IMR-90 (cell line): ENCODE data around the gene HSPB6. TPM values are rescaled to one million over a fixed set of nuclear protein-coding genes. Genes with fewer than 3 reads are reported as not detected.

Experiments
- ATAC-seq: fragments of 200-7000 bp; cut with Tn5 transposase; 2 replicates; pipeline ENCODE4 v1.9.1; 2020; ENCODE audit warnings: low read depth, mild to moderate bottlenecking, moderate library complexity
- BruUV-seq: library from RNA; stranded (reverse); fragments of 400-500 nt; replicated peaks from 2 replicates; lab custom pipeline; 2021; lab: Mats Ljungman, UMichigan
- CTCF ChIA-PET: fragments of 300-600 bp; formaldehyde crosslinking; extraction: SDS; loops from one replicate; lab custom pipeline; 2021; ENCODE audit warnings: antibody characterized with exemption; lab: Yijun Ruan, JAX
- POLR2A ChIA-PET: fragments of 300-600 bp; sonication (Branson Sonifier 250); formaldehyde crosslinking; loops from one replicate; lab custom pipeline; 2022; ENCODE audit warnings: antibody characterized with exemption; ENCODE audit not compliant: unreplicated experiment; lab: Charles Lee
- DNase-seq: peaks from one replicate; pipeline ENCODE4 v3.0.0; 2013
- H2AFZ ChIP-seq: replicated peaks from 2 replicates; pipeline ENCODE3; 2013; ENCODE audit warnings: low read length, mild to moderate bottlenecking; ENCODE audit not compliant: poor library complexity
- H2AK5ac ChIP-seq: 2 replicates; pipeline ENCODE4 v1.6.1; 2013; ENCODE audit warnings: low read depth, low read length, inconsistent platforms
- H2AK9ac ChIP-seq: replicated peaks from 2 replicates; pipeline ENCODE3; 2013; ENCODE audit warnings: mild to moderate bottlenecking, low read depth, low read length, moderate library complexity; ENCODE audit not compliant: poor library complexity
- H2BK120ac ChIP-seq: 2 replicates; pipeline ENCODE4 v1.6.1; 2013; ENCODE audit warnings: low read depth, low read length, inconsistent platforms
- H2BK15ac ChIP-seq: 3 replicates; pipeline ENCODE4 v1.6.1; 2013; ENCODE audit warnings: low read depth, low read length, inconsistent platforms
- H2BK20ac ChIP-seq: 2 replicates; pipeline ENCODE4 v1.6.1; 2013; ENCODE audit warnings: low read depth, mild to moderate bottlenecking, inconsistent platforms, low read length, moderate library complexity
- H2BK5ac ChIP-seq: 2 replicates; pipeline ENCODE4 v1.6.1; 2013; ENCODE audit warnings: mild to moderate bottlenecking, low read depth, low read length, inconsistent platforms; ENCODE audit not compliant: poor library complexity, severe bottlenecking
- H3K14ac ChIP-seq: replicated peaks from 2 replicates; pipeline ENCODE4 v1.6.1; 2013; ENCODE audit warnings: low read depth, low read length, inconsistent platforms
- H3K18ac ChIP-seq: 2 replicates; pipeline ENCODE4 v1.6.1; 2013; ENCODE audit warnings: low read depth, low read length, control low read depth
- H3K23ac ChIP-seq: 2 replicates; pipeline ENCODE4 v1.6.1; 2013; ENCODE audit warnings: low read depth, low read length, inconsistent platforms
- H3K27ac ChIP-seq: 2 replicates; pipeline ENCODE4 v1.5.1; 2013; ENCODE audit warnings: mild to moderate bottlenecking, control low read depth, low read length; ENCODE audit not compliant: insufficient read depth
- H3K27me3 ChIP-seq: 2 replicates; pipeline ENCODE4 v1.6.1; 2013; ENCODE audit warnings: low read length; ENCODE audit not compliant: control insufficient read depth, insufficient read depth
- H3K36me3 ChIP-seq: 2 replicates; pipeline ENCODE4 v1.6.1; 2013; ENCODE audit warnings: low read length, mixed read lengths; ENCODE audit not compliant: control insufficient read depth, insufficient read depth
- H3K4ac ChIP-seq: 2 replicates; pipeline ENCODE4 v1.6.1; 2013; ENCODE audit warnings: low read depth, low read length, inconsistent platforms
- H3K4me1 ChIP-seq: 2 replicates; pipeline ENCODE4 v1.6.1; 2013; ENCODE audit warnings: low read length, mixed read lengths; ENCODE audit not compliant: control insufficient read depth, insufficient read depth
- H3K4me2 ChIP-seq: 2 replicates; pipeline ENCODE4 v1.6.1; 2013; ENCODE audit warnings: low read depth, mild to moderate bottlenecking, control low read depth, low read length, moderate library complexity
- H3K4me3 ChIP-seq: 2 replicates; pipeline ENCODE4 v1.5.1; 2013; ENCODE audit warnings: low read depth, mild to moderate bottlenecking, control low read depth, low read length, moderate library complexity; ENCODE audit not compliant: insufficient read depth
- H3K56ac ChIP-seq: 2 replicates; pipeline ENCODE4 v1.6.1; 2013; ENCODE audit warnings: low read length, inconsistent platforms; ENCODE audit not compliant: insufficient read depth; ENCODE audit errors: extremely low read depth
- H3K79me1 ChIP-seq, 2 experiments: 2 replicates each; pipeline ENCODE4 v1.6.1; 2013; ENCODE audit warnings: low read length in 2 of 2, inconsistent platforms in 1 of 2, low read depth in 1 of 2
- H3K9ac ChIP-seq: 2 replicates; pipeline ENCODE4 v1.6.1; 2013; ENCODE audit warnings: low read depth, low read length, control low read depth
- H3K9me1 ChIP-seq: 2 replicates; pipeline ENCODE4 v1.6.1; 2013; ENCODE audit warnings: low read length, inconsistent platforms; ENCODE audit not compliant: insufficient read depth
- H3K9me3 ChIP-seq: 2 replicates; pipeline ENCODE4 v1.6.1; 2013; ENCODE audit warnings: low read length; ENCODE audit not compliant: control insufficient read depth, insufficient read depth
- H4K20me1 ChIP-seq: 2 replicates; pipeline ENCODE4 v1.6.1; 2013; ENCODE audit warnings: low read length, inconsistent platforms; ENCODE audit not compliant: insufficient read depth
- H4K5ac ChIP-seq: 2 replicates; pipeline ENCODE4 v1.6.1; 2013; ENCODE audit warnings: mild to moderate bottlenecking, low read depth, low read length, control low read depth
- H4K8ac ChIP-seq, 2 experiments: 2 replicates each; pipeline ENCODE4 v1.6.1; 2013; ENCODE audit warnings: low read depth in 2 of 2, low read length in 2 of 2, control low read depth in 1 of 2, inconsistent platforms in 1 of 2
- H4K91ac ChIP-seq: 2 replicates; pipeline ENCODE4 v1.6.1; 2013; ENCODE audit warnings: low read depth, low read length, inconsistent platforms; ENCODE audit not compliant: insufficient read depth
- CEBPB ChIP-seq: IDR thresholded peaks from 2 replicates; pipeline ENCODE4 v1.6.1; 2012; ENCODE audit warnings: low read depth, low read length, improper control_type of control experiment
- CTCF ChIP-seq: conservative IDR thresholded peaks from 2 replicates; pipeline ENCODE4 v1.5.1; 2012; ENCODE audit warnings: mild to moderate bottlenecking, low read depth, low read length, improper control_type of control experiment
- FOS ChIP-seq: fragments of 150-350 bp; IDR thresholded peaks from 2 replicates; pipeline ENCODE4 v1.6.1; 2016; ENCODE audit warnings: low read depth, low read length
- MAFK ChIP-seq: IDR thresholded peaks from 2 replicates; pipeline ENCODE4 v1.6.1; 2012; ENCODE audit warnings: low read depth, low read length, improper control_type of control experiment
- MAZ ChIP-seq: IDR thresholded peaks from 2 replicates; pipeline ENCODE4 v1.6.1; 2012; ENCODE audit warnings: low read depth, mild to moderate bottlenecking, low read length, improper control_type of control experiment, moderate library complexity, borderline replicate concordance
- MXI1 ChIP-seq: IDR thresholded peaks from 2 replicates; pipeline ENCODE4 v1.6.1; 2012; ENCODE audit warnings: low read depth, mild to moderate bottlenecking, low read length, moderate library complexity, borderline replicate concordance
- NFE2L2 ChIP-seq: fragments of 150-350 bp; IDR thresholded peaks from 2 replicates; pipeline ENCODE4 v1.6.1; 2016; ENCODE audit warnings: low read depth, mild to moderate bottlenecking, low read length
- POLR2A ChIP-seq: IDR thresholded peaks from 2 replicates; pipeline ENCODE4 v1.6.1; 2012; ENCODE audit warnings: mild to moderate bottlenecking, low read depth, low read length
- RAD21 ChIP-seq: IDR thresholded peaks from 2 replicates; pipeline ENCODE4 v1.6.1; 2012; ENCODE audit warnings: low read length, improper control_type of control experiment
- RCOR1 ChIP-seq: IDR thresholded peaks from 2 replicates; pipeline ENCODE4 v1.6.1; 2012; ENCODE audit warnings: mild to moderate bottlenecking, low read length, improper control_type of control experiment; ENCODE audit not compliant: insufficient replicate concordance
- RFX5 ChIP-seq: IDR thresholded peaks from 2 replicates; pipeline ENCODE4 v1.8.0; 2012; ENCODE audit warnings: low read depth, mild to moderate bottlenecking, low read length, moderate library complexity
- SMC3 ChIP-seq: fragments of 150-350 bp; IDR thresholded peaks from 2 replicates; pipeline ENCODE4 v1.6.1; 2016; ENCODE audit warnings: low read depth, mild to moderate bottlenecking, antibody characterized with exemption, low read length, moderate library complexity
- USF2 ChIP-seq: fragments of 150-350 bp; IDR thresholded peaks from 2 replicates; pipeline ENCODE4 v1.6.1; 2017; ENCODE audit warnings: mild to moderate bottlenecking, antibody characterized with exemption, low read length, low read depth
- WGBS, 2 experiments: methylation state at CpG; one replicate each; pipeline versions ENCODE4 v1.1.5 to v1.1.7; 2013; ENCODE audit warnings: missing lambda C conversion rate in 2 of 2; ENCODE audit not compliant: insufficient read length in 1 of 2; ENCODE audit errors: extremely low coverage in 2 of 2; 5-methylcytosine and 5-hydroxymethylcytosine counted together
- dilution Hi-C: fragments of 300-500 bp; cut with HindIII; formaldehyde crosslinking; loops from one replicate; pipeline ENCODE4 v1.14.3; 2018; ENCODE audit warnings: low sequenced_read_pairs; ENCODE audit not compliant: unreplicated experiment
- in situ Hi-C: fragments of 300-500 bp; cut with MboI; formaldehyde crosslinking; loops from 3 replicates; pipeline ENCODE4 v1.14.3; 2019; ENCODE audit warnings: low sequenced_read_pairs, inconsistent platforms, mixed read lengths
- intact Hi-C: fragments of 100-400 bp; cut with micrococcal nuclease; formaldehyde crosslinking; loops from 2 replicates; pipeline ENCODE4 v1.10.0; 2022
- polyA plus RNA-seq, 3 experiments: library from polyadenylated mRNA; depleted of rRNA; stranded (reverse); fragments of >200 nt; gene quantifications; 2 replicates each; pipeline ENCODE4 v1.2.3, GENCODE V29; 2012; ENCODE audit warnings: low replicate concordance in 1 of 3
- total RNA-seq: library from RNA; depleted of rRNA; stranded (reverse); fragments of >200 nt; gene quantifications from 2 replicates; pipeline ENCODE4 v1.2.3, GENCODE V29; 2012
- TF ChIP-seq, protein P1 (sequence below): fragments of 150-350 bp; IDR thresholded peaks from 2 replicates; pipeline ENCODE4 v1.6.1; 2016; ENCODE audit warnings: low read depth, mild to moderate bottlenecking, low read length, moderate library complexity, borderline replicate concordance

The HSPB6 gene
- total and polyA plus RNA-seq, 2 of the 4 experiments (the other 2 are of a cell fraction), result 5.7 to 206 TPM

DNA sequence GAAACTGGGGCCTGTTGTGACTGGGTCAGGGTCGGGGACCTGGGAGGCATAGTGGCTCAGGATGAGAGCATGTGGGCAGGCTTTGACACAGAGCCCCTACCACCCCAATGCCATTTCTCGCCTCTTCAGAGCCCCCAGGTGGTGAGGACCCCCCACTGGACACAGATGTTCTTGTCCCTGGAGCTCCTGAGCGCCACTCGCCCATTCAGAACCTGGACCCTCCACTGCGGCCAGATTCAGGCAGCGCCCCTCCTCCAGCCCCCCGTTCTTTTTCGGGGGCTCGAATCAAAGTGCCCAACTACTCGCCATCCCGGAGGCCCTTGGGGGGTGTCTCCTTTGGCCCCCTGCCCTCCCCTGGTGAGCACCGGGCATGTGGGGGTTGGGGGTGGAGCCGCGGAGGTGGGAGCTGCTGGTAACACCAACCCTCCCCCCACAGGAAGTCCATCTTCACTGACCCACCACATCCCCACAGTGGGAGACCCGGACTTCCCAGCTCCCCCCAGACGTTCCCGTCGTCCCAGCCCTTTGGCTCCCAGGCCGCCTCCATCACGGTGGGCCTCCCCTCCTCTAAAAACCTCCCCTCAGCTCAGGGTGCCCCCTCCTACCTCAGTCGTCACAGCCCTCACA is 24.9 kb downstream of the HSPB6 start:
- no peaks in the 10 kb centered on the region for H3K9me1 ChIP-seq
- intact Hi-C loops, result no loop called here
- no peak overlapping the region for H2AK5ac ChIP-seq
- ATAC-seq, result no peak
- CTCF ChIA-PET, result no interaction called here
- H3K56ac ChIP-seq, result no peak overlapping the region
- H3K18ac ChIP-seq, result no peak overlapping the region
- H4K5ac ChIP-seq, result no peak overlapping the region
- no peak for TF ChIP-seq MXI1
- no peak for TF ChIP-seq RFX5
- TF ChIP-seq, protein P1, sequence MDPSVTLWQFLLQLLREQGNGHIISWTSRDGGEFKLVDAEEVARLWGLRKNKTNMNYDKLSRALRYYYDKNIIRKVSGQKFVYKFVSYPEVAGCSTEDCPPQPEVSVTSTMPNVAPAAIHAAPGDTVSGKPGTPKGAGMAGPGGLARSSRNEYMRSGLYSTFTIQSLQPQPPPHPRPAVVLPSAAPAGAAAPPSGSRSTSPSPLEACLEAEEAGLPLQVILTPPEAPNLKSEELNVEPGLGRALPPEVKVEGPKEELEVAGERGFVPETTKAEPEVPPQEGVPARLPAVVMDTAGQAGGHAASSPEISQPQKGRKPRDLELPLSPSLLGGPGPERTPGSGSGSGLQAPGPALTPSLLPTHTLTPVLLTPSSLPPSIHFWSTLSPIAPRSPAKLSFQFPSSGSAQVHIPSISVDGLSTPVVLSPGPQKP, result no peak
- no peak for TF ChIP-seq RAD21
- no peak for TF ChIP-seq RCOR1
- TF ChIP-seq CTCF, result no peak
- no peak for TF ChIP-seq SMC3
- TF ChIP-seq MAZ, result no peak
- no peak for TF ChIP-seq NFE2L2
- no peak for TF ChIP-seq FOS
- no peak for TF ChIP-seq USF2
- TF ChIP-seq POLR2A, result no peak
- no peak for TF ChIP-seq MAFK
- no peak for TF ChIP-seq CEBPB
- H4K91ac ChIP-seq, result no peak overlapping the region
- H2BK20ac ChIP-seq, result no peak overlapping the region
- no peak overlapping the region for H3K4ac ChIP-seq
- dilution Hi-C loops, result no loop called here
- H4K20me1 ChIP-seq, result peaks cover 9% of the 10 kb centered on the region
- no peak overlapping the region for H2AFZ ChIP-seq
- no peaks in the 10 kb centered on the region for H3K4me1 ChIP-seq
- H3K4me3 ChIP-seq, result no peak overlapping the region
- no peak overlapping the region for H2BK15ac ChIP-seq
- no peak overlapping the region for H2BK120ac ChIP-seq
- no peak overlapping the region for H2BK5ac ChIP-seq
- no peaks in the 10 kb centered on the region for H3K27me3 ChIP-seq
- no TSS peak for BruUV-seq
- H3K27ac ChIP-seq, result no peak overlapping the region
- in situ Hi-C loops, result no loop called here
- WGBS, 2 experiments, result 63% methylated on average over 4 of the region's 21 CpGs; no CpG with 5 or more reads in 1 of the 2 experiments
- peaks cover 0 to 22% of the 10 kb centered on the region in 2 experiments; a peak in 3 of 4 replicates for H3K79me1 ChIP-seq
- no peak overlapping the region for H3K9ac ChIP-seq
- DNase-seq, result no peak
- H4K8ac ChIP-seq, result no peak overlapping the region
- no peak overlapping the region for H2AK9ac ChIP-seq
- no peak overlapping the region for H3K4me2 ChIP-seq
- H3K9me3 ChIP-seq, result no peaks in the 10 kb centered on the region
- POLR2A ChIA-PET, result no interaction called here
- H3K36me3 ChIP-seq, result peaks cover 90% of the 10 kb centered on the region
- no peak overlapping the region for H3K14ac ChIP-seq
- no peak overlapping the region for H3K23ac ChIP-seq
